ENCODE data around the gene PKHD1.

DNA sequence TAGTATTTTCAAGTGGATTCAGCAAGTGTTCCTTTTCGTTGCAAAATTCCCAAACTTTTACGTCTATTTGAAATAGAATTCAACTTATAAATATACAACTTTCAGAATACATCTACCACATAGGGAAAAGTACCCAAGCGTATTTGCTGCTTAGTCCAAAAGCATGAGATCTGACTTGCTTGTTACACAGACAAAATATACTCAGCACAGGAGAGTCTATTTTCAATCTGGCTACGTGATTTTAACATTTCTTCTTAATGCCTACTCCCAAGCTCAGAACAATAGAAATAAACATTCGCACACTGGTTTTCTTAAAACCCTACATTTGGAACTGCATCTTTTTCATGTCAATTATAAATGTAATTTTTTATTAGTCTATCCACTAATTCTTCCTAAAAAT lies 672 bp downstream of the PKHD1 start:
- TF ChIP-seq FOXK2 (IDR thresholded peaks at IDR 0.05): no peak
- TF ChIP-seq CTBP1 (IDR thresholded peaks at IDR 0.05; ENCODE audit: borderline replicate concordance): no peak
- TF ChIP-seq FOXM1 (IDR thresholded peaks at IDR 0.05; ENCODE audit: borderline replicate concordance): no peak
- no peak for TF ChIP-seq FOXA1 (IDR thresholded peaks at IDR 0.05)
- TF ChIP-seq ELF4 (IDR thresholded peaks at IDR 0.05): no peak
- TF ChIP-seq SP1 (IDR thresholded peaks at IDR 0.05): no peak
- TF ChIP-seq BHLHE40 (IDR thresholded peaks at IDR 0.05; ENCODE audit: borderline replicate concordance): no peak
